IPS-15b (cell line): ENCODE measurements around the gene KANSL1.

ENCODE experiments used
- H3K27me3 ChIP-seq: one replicate; pipeline ENCODE4 v1.6.1; 2013; ENCODE audit warnings: low read length; ENCODE audit not compliant: control insufficient read depth, insufficient read depth
- H3K36me3 ChIP-seq: one replicate; pipeline ENCODE4 v1.6.1; 2013; ENCODE audit warnings: low read length; ENCODE audit not compliant: control insufficient read depth, insufficient read depth
- H3K4me1 ChIP-seq: one replicate; pipeline ENCODE4 v1.6.1; 2013; ENCODE audit warnings: mild to moderate bottlenecking, low read length; ENCODE audit not compliant: control insufficient read depth, insufficient read depth
- H3K4me3 ChIP-seq: one replicate; pipeline ENCODE4 v1.5.1; 2013; ENCODE audit warnings: low read depth, low read length
- H3K9ac ChIP-seq: one replicate; pipeline ENCODE4 v1.6.1; 2013; ENCODE audit warnings: low read depth, mild to moderate bottlenecking, low read length
- H3K9me3 ChIP-seq: one replicate; pipeline ENCODE4 v1.6.1; 2013; ENCODE audit warnings: mild to moderate bottlenecking, low read length; ENCODE audit not compliant: control insufficient read depth, insufficient read depth

The KANSL1 gene

GRCh38 chr17:45982791-45983613, 210.2 kb downstream of the KANSL1 start:
- Histone ChIP-seq H3K9me3 (no peaks in the 10 kb centered on the region), H3K36me3 (no peaks in the 10 kb centered on the region), H3K4me1 (no peaks in the 10 kb centered on the region), H3K27me3 (no peaks in the 10 kb centered on the region), H3K4me3 (no peak overlapping the region), H3K9ac (no peak overlapping the region)

GRCh38 chr17:45981306-45981705, 211.9 kb downstream of the KANSL1 start:
- Histone ChIP-seq H3K4me3 (no peak overlapping the region), H3K4me1 (no peaks in the 10 kb centered on the region), H3K36me3 (no peaks in the 10 kb centered on the region), H3K9me3 (no peaks in the 10 kb centered on the region), H3K9ac (no peak overlapping the region), H3K27me3 (no peaks in the 10 kb centered on the region)

- no peak overlapping the region for H3K4me3 ChIP-seq
- no peaks in the 10 kb centered on the region for H3K4me1 ChIP-seq
- H3K9ac ChIP-seq = no peak overlapping the region
- no peaks in the 10 kb centered on the region for H3K36me3 ChIP-seq
- no peaks in the 10 kb centered on the region for H3K9me3 ChIP-seq
- H3K27me3 ChIP-seq = no peaks in the 10 kb centered on the region
Observed at GRCh38 chr17:45980855-45981254, 212.4 kb downstream of the KANSL1 start.
